Sigmoid colon (tissue), 7 donors: Measurements from ENCODE around the gene CDKAL1. TPM values are rescaled to one million over a fixed set of nuclear protein-coding genes. Genes with fewer than 3 reads are reported as not detected.

ENCODE experiments used
- DNase-seq: peaks from one replicate; pipeline ENCODE4 v3.0.0-alpha.2; 2019
- H3K27ac ChIP-seq, 4 donors: fragments of 200-600 bp; sonication (generic); one replicate each; pipeline ENCODE4 v1.5.1; 2016 to 2019; ENCODE audit warnings: mild to moderate bottlenecking in 1 of 4
- H3K27me3 ChIP-seq, 3 donors: fragments of 200-600 bp; sonication (generic); one replicate each; pipeline ENCODE4 v1.5.1; 2019; ENCODE audit warnings: mild to moderate bottlenecking in 1 of 3
- H3K36me3 ChIP-seq, 4 donors: fragments of 200-600 bp; sonication (generic); one replicate each; pipeline ENCODE4 v1.5.1; 2016 to 2019
- H3K4me1 ChIP-seq, 4 donors: fragments of 200-600 bp; sonication (generic); one replicate each; pipeline ENCODE4 v1.5.1; 2017 to 2019
- H3K4me3 ChIP-seq, 4 donors: fragments of 200-600 bp; sonication (generic); one replicate each; pipeline ENCODE4 v1.5.1; 2017 to 2019; ENCODE audit warnings: mild to moderate bottlenecking in 2 of 4, moderate library complexity in 1 of 4
- H3K9me3 ChIP-seq, 4 donors: fragments of 200-600 bp in 3 of 4; sonication (generic) in 3 of 4; one replicate each; pipeline versions ENCODE4 v1.5.1 to v1.6.1; 2013 to 2019
- EP300 ChIP-seq, 4 donors: sonication (generic); formaldehyde crosslinking; IDR thresholded peaks; one replicate each; pipeline ENCODE4 v1.6.1; 2017; ENCODE audit warnings: antibody characterized with exemption in 4 of 4
- POLR2A ChIP-seq, 2 donors: fragments of 450-650 bp; IDR thresholded peaks; one replicate each; pipeline ENCODE4 v1.6.1; 2016; ENCODE audit warnings: antibody characterized with exemption in 2 of 2, mild to moderate bottlenecking in 2 of 2, moderate library complexity in 2 of 2
- POLR2AphosphoS5 ChIP-seq, 4 donors: sonication (generic); formaldehyde crosslinking; IDR thresholded peaks; one replicate each; pipeline ENCODE4 v1.6.1; 2017; ENCODE audit warnings: antibody characterized with exemption in 4 of 4
- WGBS, 2 donors: extraction: QIAGEN DNeasy Blood & Tissue Kit; methylation state at CpG; one replicate each; pipeline ENCODE4 v1.1.7; 2013; 5-methylcytosine and 5-hydroxymethylcytosine counted together
- intact Hi-C: fragments of 100-400 bp; cut with DNase I; formaldehyde crosslinking; loops from one replicate; pipeline ENCODE4 v1.15.1; 2023
- polyA plus RNA-seq, 3 donors: library from polyadenylated mRNA; stranded (reverse); fragments of 200-250 nt; gene quantifications; one replicate each; pipeline ENCODE4 v1.2.3, GENCODE V29; 2013
- total RNA-seq, 4 donors: library from RNA; depleted of rRNA; stranded (reverse); fragments of >200 nt; gene quantifications; one replicate each; pipeline ENCODE4 v1.1.0, GENCODE V29; 2016
- TF ChIP-seq, protein P1 (sequence below), 4 experiments: fragments of 450-650 bp in 3 of 4; fragments of 200-600 bp in 1 of 4; IDR thresholded peaks; one replicate each; pipeline ENCODE4 v1.5.1; 2016 to 2019; ENCODE audit warnings: antibody characterized with exemption in 4 of 4, mild to moderate bottlenecking in 3 of 4, moderate library complexity in 2 of 4
- donor health status: healthy with polysubstance abuse.
- donor health status: Bipolar disorder and iron deficiency.
- donor health status: healthy.

The CDKAL1 gene
- total and polyA plus RNA-seq, 7 donors: 2.8 to 14.7 (median 11.4) TPM

DNA sequence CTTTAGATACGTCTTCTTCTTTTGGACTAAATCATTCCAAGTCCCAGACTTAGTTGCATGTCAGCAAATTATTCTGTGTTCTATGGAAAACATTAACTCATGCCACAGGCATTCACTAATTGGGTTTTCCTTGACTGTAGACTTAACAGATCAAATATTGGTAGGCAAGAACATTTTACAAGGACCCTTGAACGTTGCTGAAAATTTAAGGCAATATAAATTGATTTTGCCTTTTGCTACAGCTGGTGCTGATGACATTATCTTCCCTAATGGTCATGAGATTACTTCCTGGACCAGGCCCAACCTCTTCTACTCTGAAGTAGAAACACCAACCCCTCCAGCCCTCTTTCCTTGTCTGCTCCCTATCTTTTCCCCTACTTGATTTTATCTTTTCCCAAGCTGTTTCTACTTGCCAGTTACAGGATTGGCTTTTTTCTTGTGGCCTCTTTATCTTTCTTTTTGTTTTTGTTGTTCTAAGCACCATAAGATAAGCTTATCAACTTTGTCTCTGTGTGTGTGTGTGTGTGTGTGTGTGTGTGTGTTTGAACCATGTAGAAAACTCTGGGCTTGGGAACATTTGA, 545.3 kb downstream of the CDKAL1 start:
- H3K36me3 ChIP-seq: no peaks in the 10 kb centered on the region
- no peak for DNase-seq
- no peaks in the 10 kb centered on the region for H3K27me3 ChIP-seq
- H3K9me3 ChIP-seq: no peaks in the 10 kb centered on the region
- WGBS, 2 donors: 51 to 65% methylated on average over 2 of the region's 2 CpGs
- no peak overlapping the region for H3K27ac ChIP-seq
- H3K4me3 ChIP-seq: no peak overlapping the region
- intact Hi-C loops: no loop called here
- TF ChIP-seq, protein P1, sequence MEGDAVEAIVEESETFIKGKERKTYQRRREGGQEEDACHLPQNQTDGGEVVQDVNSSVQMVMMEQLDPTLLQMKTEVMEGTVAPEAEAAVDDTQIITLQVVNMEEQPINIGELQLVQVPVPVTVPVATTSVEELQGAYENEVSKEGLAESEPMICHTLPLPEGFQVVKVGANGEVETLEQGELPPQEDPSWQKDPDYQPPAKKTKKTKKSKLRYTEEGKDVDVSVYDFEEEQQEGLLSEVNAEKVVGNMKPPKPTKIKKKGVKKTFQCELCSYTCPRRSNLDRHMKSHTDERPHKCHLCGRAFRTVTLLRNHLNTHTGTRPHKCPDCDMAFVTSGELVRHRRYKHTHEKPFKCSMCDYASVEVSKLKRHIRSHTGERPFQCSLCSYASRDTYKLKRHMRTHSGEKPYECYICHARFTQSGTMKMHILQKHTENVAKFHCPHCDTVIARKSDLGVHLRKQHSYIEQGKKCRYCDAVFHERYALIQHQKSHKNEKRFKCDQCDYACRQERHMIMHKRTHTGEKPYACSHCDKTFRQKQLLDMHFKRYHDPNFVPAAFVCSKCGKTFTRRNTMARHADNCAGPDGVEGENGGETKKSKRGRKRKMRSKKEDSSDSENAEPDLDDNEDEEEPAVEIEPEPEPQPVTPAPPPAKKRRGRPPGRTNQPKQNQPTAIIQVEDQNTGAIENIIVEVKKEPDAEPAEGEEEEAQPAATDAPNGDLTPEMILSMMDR (IDR thresholded peaks at IDR 0.05): no peak
- no peak for TF ChIP-seq EP300 (IDR thresholded peaks at IDR 0.05)
- no peak for TF ChIP-seq POLR2A (IDR thresholded peaks at IDR 0.05)
- no peak for TF ChIP-seq POLR2AphosphoS5 (IDR thresholded peaks at IDR 0.05)
- no peaks in the 10 kb centered on the region for H3K4me1 ChIP-seq

DNA sequence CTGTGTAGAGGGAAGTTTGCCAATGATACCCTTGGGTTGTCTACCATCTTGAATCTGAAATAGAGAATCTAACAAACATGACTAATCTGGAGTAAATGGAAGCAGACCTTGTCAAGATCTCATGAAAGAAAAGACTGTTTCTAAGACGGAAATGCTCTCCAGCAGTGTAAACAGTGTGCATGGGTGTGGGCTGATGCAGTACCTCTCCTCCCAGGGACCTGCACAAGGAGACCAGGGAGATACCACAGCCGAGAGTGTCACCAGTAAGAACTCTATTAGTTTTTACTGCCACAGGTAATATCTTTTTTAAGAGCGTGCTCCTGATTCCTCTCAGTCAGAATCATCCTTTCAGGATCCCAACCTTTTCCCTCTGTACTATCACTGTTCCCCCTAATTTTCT, 546.0 kb downstream of the CDKAL1 start:
- Histone ChIP-seq H3K9me3 (no peaks in the 10 kb centered on the region), H3K4me3 (no peak overlapping the region), H3K27ac (no peak overlapping the region), H3K27me3 (no peaks in the 10 kb centered on the region), H3K36me3 (no peaks in the 10 kb centered on the region), H3K4me1 (no peaks in the 10 kb centered on the region)
- 33 to 78% methylated on average over 3 of the region's 3 CpGs for WGBS, 2 donors
- intact Hi-C loops: no loop called here
- no peak for DNase-seq
- TF ChIP-seq, protein P1 (IDR thresholded peaks at IDR 0.05): no peak
- TF ChIP-seq EP300 (IDR thresholded peaks at IDR 0.05): no peak
- no peak for TF ChIP-seq POLR2A (IDR thresholded peaks at IDR 0.05)
- TF ChIP-seq POLR2AphosphoS5 (IDR thresholded peaks at IDR 0.05): no peak

DNA sequence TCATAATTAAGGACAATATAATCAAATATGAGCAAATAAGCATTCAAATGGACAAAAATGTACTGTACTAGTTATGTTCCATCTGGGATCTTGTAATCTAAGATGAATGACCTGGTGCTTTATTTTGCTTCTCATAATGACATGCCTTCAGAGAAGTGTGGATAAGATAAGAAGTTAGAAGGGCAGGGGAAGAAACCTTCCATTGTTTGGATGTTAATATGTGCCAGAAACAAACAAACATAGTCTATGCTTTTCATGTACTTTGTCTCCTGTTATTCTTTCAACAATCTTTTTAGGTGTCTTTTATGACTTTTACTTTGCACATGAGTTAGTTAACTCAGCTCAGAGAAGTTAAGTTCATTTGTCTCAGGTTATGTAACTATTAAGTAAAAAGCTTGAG, 547.8 kb downstream of the CDKAL1 start:
- intact Hi-C loops: no loop called here
- Histone ChIP-seq H3K36me3 (no peaks in the 10 kb centered on the region), H3K27me3 (no peaks in the 10 kb centered on the region), H3K27ac (no peak overlapping the region), H3K4me3 (no peak overlapping the region), H3K4me1 (no peaks in the 10 kb centered on the region), H3K9me3 (no peaks in the 10 kb centered on the region)
- no peak for DNase-seq
- no peak for TF ChIP-seq EP300 (IDR thresholded peaks at IDR 0.05)
- TF ChIP-seq, protein P1 (IDR thresholded peaks at IDR 0.05): no peak
- TF ChIP-seq POLR2AphosphoS5 (IDR thresholded peaks at IDR 0.05): no peak
- TF ChIP-seq POLR2A (IDR thresholded peaks at IDR 0.05): no peak

DNA sequence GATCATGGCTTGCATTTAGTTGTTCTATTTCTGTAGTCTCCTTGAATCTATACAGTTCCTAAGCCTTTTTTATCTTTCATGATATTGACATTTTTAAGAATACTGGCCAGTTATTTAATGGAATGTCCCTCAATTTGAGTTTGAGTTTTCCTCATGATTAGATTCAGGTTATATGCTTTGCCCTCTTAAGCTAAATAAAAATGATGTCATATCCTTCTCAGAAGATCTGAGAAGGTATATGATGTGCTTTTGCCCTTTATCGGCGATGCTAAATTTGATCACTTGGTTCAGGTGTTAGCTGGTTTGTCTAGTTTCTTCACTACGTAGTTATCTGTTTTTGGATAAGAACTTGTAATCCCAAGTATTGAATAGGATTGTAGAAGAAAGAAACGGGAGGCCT, 549.5 kb downstream of the CDKAL1 start:
- H3K4me3 ChIP-seq: no peak overlapping the region
- intact Hi-C loops: no loop called here
- H3K27me3 ChIP-seq: no peaks in the 10 kb centered on the region
- H3K36me3 ChIP-seq: no peaks in the 10 kb centered on the region
- no peaks in the 10 kb centered on the region for H3K4me1 ChIP-seq
- no peak overlapping the region for H3K27ac ChIP-seq
- no peaks in the 10 kb centered on the region for H3K9me3 ChIP-seq
- 83 to 97% methylated on average over 4 of the region's 4 CpGs for WGBS, 2 donors
- no peak for TF ChIP-seq POLR2A (IDR thresholded peaks at IDR 0.05)
- TF ChIP-seq POLR2AphosphoS5 (IDR thresholded peaks at IDR 0.05): no peak
- TF ChIP-seq EP300 (IDR thresholded peaks at IDR 0.05): no peak
- TF ChIP-seq, protein P1 (IDR thresholded peaks at IDR 0.05): no peak
- no peak for DNase-seq

DNA sequence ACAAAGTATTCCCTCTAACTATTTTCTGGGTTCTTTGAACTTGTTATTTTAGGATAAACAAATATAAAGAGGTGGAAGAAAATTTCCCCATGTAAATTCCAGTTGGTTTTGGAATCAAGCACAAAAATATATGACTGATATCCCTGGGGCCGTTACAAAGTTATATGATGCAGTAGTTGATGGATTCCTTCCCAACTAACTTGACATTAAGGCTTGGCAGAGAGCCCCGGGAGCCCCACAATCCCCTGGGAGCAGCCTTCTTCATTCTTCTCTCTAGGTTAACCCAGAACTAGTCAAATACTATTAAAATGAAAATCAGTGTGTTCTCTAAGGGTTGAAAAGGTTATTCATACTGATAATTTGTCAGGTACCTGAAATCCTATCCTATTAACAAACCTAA, 550.4 kb downstream of the CDKAL1 start:
- Histone ChIP-seq H3K27ac (no peak overlapping the region), H3K4me3 (no peak overlapping the region), H3K9me3 (no peaks in the 10 kb centered on the region), H3K27me3 (no peaks in the 10 kb centered on the region), H3K4me1 (no peaks in the 10 kb centered on the region), H3K36me3 (no peaks in the 10 kb centered on the region)
- WGBS, 2 donors: 51 to 68% methylated on average over 2 of the region's 2 CpGs
- intact Hi-C loops: no loop called here
- DNase-seq: no peak
- TF ChIP-seq, protein P1 (IDR thresholded peaks at IDR 0.05): no peak
- TF ChIP-seq POLR2A (IDR thresholded peaks at IDR 0.05): no peak
- TF ChIP-seq EP300 (IDR thresholded peaks at IDR 0.05): no peak
- TF ChIP-seq POLR2AphosphoS5 (IDR thresholded peaks at IDR 0.05): no peak
